ENCODE measurements around the gene GFY. TPM values are rescaled to one million over a fixed set of nuclear protein-coding genes. Genes with fewer than 3 reads are reported as not detected.

Gene GFY
- total and polyA plus RNA-seq, 10 of the 15 experiments (the other 5 are each of a cell fraction or from before 2014, with no cell fraction given), result 0.05 TPM; not detected in 9

DNA sequence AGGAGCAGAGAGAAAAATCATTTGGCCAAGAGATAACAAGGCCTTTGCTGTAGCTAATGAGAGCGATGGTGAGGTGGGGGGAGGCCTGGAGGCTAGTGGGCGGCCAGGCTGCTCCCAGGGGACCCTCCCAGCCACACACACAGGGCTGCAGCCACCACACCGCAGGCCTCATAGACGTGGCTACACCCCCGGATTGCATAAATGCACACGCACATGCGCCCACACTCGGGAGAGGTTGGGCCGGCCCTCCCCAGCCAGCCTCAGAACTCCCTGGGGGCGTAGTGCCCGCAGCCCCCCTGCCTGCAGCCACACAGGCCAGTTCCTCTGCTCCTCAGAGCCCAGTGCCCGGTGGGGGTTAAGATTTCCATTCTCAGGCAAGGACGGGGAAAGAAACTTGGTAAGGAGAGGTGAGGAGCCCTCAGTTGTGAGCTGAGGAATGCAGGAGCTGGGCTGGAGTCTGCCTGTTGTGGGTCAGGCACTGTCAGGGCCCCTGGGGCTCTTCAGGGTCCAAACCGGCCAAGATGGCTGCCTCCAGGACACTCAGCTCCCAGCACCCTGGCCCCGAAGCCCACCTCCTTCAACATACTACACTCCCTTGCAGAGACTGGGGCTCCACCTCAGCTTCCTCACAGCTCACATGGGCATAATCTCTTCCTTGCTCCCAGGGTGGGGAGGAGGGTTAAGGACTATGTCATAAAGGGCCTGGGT lies 9.9 kb upstream of the GFY start (continued):
- TF ChIP-seq ZBTB4 (CRISPR knock-in tag; IDR thresholded peaks at IDR 0.05) (no peak), FOXM1 (IDR thresholded peaks at IDR 0.05; ENCODE audit: low read depth, low read length) (peak; percentile 66; the same call in 1 of the 2 replicates), BMI1 (IDR thresholded peaks at IDR 0.05; ENCODE audit: borderline replicate concordance) (peak; percentile 81), POLR2A (IDR thresholded peaks at IDR 0.05; ENCODE audit: low read depth, low read length) (no peak), POLR2AphosphoS5 (IDR thresholded peaks at IDR 0.05; ENCODE audit: low read length) (no peak), BRCA1 (IDR thresholded peaks at IDR 0.05; ENCODE audit: low read depth, low read length) (no peak), RBBP5 (conservative IDR thresholded peaks at IDR 0.05) (no peak), JUNB (IDR thresholded peaks at IDR 0.05) (no peak), RELA (IDR thresholded peaks at IDR 0.05; ENCODE audit: borderline replicate concordance, partially characterized antibody) (peak; percentile 41), KLF5 (IDR thresholded peaks at IDR 0.05; ENCODE audit: partially characterized antibody) (no peak), JUND (IDR thresholded peaks at IDR 0.05; ENCODE audit: low read depth, low read length) (no peak)
- TF ChIP-seq, protein P1, sequence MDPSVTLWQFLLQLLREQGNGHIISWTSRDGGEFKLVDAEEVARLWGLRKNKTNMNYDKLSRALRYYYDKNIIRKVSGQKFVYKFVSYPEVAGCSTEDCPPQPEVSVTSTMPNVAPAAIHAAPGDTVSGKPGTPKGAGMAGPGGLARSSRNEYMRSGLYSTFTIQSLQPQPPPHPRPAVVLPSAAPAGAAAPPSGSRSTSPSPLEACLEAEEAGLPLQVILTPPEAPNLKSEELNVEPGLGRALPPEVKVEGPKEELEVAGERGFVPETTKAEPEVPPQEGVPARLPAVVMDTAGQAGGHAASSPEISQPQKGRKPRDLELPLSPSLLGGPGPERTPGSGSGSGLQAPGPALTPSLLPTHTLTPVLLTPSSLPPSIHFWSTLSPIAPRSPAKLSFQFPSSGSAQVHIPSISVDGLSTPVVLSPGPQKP (IDR thresholded peaks at IDR 0.05; ENCODE audit: low read depth, low read length), result 0 out of 2 replicates have a peak, but pooled peaks have one; percentile 2
- TF ChIP-seq, protein P2, sequence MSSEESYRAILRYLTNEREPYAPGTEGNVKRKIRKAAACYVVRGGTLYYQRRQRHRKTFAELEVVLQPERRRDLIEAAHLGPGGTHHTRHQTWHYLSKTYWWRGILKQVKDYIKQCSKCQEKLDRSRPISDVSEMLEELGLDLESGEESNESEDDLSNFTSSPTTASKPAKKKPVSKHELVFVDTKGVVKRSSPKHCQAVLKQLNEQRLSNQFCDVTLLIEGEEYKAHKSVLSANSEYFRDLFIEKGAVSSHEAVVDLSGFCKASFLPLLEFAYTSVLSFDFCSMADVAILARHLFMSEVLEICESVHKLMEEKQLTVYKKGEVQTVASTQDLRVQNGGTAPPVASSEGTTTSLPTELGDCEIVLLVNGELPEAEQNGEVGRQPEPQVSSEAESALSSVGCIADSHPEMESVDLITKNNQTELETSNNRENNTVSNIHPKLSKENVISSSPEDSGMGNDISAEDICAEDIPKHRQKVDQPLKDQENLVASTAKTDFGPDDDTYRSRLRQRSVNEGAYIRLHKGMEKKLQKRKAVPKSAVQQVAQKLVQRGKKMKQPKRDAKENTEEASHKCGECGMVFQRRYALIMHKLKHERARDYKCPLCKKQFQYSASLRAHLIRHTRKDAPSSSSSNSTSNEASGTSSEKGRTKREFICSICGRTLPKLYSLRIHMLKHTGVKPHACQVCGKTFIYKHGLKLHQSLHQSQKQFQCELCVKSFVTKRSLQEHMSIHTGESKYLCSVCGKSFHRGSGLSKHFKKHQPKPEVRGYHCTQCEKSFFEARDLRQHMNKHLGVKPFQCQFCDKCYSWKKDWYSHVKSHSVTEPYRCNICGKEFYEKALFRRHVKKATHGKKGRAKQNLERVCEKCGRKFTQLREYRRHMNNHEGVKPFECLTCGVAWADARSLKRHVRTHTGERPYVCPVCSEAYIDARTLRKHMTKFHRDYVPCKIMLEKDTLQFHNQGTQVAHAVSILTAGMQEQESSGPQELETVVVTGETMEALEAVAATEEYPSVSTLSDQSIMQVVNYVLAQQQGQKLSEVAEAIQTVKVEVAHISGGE (CRISPR knock-in tag; IDR thresholded peaks at IDR 0.05), result no peak
- TF ChIP-seq, protein P3, sequence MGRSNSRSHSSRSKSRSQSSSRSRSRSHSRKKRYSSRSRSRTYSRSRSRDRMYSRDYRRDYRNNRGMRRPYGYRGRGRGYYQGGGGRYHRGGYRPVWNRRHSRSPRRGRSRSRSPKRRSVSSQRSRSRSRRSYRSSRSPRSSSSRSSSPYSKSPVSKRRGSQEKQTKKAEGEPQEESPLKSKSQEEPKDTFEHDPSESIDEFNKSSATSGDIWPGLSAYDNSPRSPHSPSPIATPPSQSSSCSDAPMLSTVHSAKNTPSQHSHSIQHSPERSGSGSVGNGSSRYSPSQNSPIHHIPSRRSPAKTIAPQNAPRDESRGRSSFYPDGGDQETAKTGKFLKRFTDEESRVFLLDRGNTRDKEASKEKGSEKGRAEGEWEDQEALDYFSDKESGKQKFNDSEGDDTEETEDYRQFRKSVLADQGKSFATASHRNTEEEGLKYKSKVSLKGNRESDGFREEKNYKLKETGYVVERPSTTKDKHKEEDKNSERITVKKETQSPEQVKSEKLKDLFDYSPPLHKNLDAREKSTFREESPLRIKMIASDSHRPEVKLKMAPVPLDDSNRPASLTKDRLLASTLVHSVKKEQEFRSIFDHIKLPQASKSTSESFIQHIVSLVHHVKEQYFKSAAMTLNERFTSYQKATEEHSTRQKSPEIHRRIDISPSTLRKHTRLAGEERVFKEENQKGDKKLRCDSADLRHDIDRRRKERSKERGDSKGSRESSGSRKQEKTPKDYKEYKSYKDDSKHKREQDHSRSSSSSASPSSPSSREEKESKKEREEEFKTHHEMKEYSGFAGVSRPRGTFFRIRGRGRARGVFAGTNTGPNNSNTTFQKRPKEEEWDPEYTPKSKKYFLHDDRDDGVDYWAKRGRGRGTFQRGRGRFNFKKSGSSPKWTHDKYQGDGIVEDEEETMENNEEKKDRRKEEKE (IDR thresholded peaks at IDR 0.05), result no peak
- TF ChIP-seq, protein P4, sequence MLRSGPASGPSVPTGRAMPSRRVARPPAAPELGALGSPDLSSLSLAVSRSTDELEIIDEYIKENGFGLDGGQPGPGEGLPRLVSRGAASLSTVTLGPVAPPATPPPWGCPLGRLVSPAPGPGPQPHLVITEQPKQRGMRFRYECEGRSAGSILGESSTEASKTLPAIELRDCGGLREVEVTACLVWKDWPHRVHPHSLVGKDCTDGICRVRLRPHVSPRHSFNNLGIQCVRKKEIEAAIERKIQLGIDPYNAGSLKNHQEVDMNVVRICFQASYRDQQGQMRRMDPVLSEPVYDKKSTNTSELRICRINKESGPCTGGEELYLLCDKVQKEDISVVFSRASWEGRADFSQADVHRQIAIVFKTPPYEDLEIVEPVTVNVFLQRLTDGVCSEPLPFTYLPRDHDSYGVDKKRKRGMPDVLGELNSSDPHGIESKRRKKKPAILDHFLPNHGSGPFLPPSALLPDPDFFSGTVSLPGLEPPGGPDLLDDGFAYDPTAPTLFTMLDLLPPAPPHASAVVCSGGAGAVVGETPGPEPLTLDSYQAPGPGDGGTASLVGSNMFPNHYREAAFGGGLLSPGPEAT (IDR thresholded peaks at IDR 0.05; ENCODE audit: low read depth), result peak; percentile 75; the same call in 1 of the 2 replicates

Measured in GM12878 (cell line).